Hepatocyte (in vitro differentiated cells): ENCODE measurements around the gene PRSS21.

ENCODE experiments used
- EZH2 ChIP-seq: fragments of 200-600 bp; sonication (generic); IDR thresholded peaks from 2 replicates; pipeline ENCODE4 v1.6.1; 2016; ENCODE audit warnings: antibody characterized with exemption, mild to moderate bottlenecking, borderline replicate concordance
- EZH2phosphoT487 ChIP-seq: fragments of 200-600 bp; sonication (generic); IDR thresholded peaks from one replicate; pipeline ENCODE4 v1.6.1; 2018; ENCODE audit warnings: antibody characterized with exemption, mild to moderate bottlenecking, low read depth, moderate library complexity; ENCODE audit not compliant: unreplicated experiment, severe bottlenecking
- TF ChIP-seq, protein P1 (sequence below): fragments of 200-600 bp; sonication (generic); IDR thresholded peaks from 2 replicates; pipeline ENCODE4 v1.5.1; 2016; ENCODE audit warnings: antibody characterized with exemption, mild to moderate bottlenecking; ENCODE audit not compliant: poor library complexity

DNA sequence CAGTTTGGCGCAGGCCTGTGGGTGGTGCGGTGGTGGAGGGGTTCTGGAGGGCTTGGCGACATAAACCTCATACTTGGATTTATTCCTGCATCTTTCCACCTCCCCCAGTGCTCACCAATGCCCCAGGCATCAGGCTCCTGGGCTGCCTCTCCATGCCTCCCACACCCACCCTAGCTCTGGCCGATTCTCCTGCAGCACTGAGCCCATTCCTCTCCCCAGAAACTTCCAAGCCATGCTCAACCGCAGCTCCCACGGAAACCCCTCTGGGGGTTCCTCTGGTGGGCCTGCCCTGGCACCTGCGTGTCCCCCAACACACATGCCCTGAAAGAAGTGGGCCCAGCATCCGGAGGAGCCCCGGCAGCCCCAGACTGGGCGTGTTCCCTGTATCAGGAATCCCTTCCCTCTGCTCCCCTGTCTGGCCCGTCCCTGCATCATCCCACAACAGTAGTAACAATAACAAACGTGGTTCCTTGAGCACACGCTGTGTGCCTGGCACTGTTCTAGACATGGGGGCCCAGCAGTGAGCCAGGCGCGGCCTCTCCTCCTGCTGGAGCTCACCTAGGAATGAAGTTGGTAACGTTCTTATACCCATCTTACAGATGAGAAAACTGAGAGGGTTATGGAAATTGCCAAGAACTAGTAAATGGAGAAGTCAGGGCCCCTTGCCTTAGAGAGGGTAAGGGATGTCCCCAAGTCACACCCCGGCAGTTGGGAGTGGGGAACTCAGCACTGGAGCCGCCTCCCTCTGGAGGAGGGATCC lies 2.3 kb downstream of the PRSS21 start:
- TF ChIP-seq, protein P1, sequence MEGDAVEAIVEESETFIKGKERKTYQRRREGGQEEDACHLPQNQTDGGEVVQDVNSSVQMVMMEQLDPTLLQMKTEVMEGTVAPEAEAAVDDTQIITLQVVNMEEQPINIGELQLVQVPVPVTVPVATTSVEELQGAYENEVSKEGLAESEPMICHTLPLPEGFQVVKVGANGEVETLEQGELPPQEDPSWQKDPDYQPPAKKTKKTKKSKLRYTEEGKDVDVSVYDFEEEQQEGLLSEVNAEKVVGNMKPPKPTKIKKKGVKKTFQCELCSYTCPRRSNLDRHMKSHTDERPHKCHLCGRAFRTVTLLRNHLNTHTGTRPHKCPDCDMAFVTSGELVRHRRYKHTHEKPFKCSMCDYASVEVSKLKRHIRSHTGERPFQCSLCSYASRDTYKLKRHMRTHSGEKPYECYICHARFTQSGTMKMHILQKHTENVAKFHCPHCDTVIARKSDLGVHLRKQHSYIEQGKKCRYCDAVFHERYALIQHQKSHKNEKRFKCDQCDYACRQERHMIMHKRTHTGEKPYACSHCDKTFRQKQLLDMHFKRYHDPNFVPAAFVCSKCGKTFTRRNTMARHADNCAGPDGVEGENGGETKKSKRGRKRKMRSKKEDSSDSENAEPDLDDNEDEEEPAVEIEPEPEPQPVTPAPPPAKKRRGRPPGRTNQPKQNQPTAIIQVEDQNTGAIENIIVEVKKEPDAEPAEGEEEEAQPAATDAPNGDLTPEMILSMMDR, result no peak
- TF ChIP-seq EZH2 (no peak), EZH2phosphoT487 (no peak)
